ENCODE measurements around the gene TAAR8.
"Not testable (repeated sequence)": the region's sequence is repeated elsewhere in the genome, so short reads cannot be mapped to it uniquely, and the experiment has no call there.

Gene TAAR8

GRCh38 chr6:132552372-132552771, at the start of gene TAAR8:
Gene TAAR8 (plus strand): TSS chr6:132552672. CDS start chr6:132552693, 21 bp downstream.
- no peak for DNase-seq (ENCODE audit: low spot score)

GRCh38 chr6:132504757-132505156, 47.7 kb upstream of the TAAR8 start:
- no peak for DNase-seq (ENCODE audit: low spot score)

- DNase-seq (ENCODE audit: low spot score), result no peak
Measured at GRCh38 chr6:132505158-132505557, 47.3 kb upstream of the TAAR8 start.

GRCh38 chr6:132506461-132506860, 46.0 kb upstream of the TAAR8 start:
- DNase-seq (ENCODE audit: low spot score), result no peak

GRCh38 chr6:132506869-132507808, 45.3 kb upstream of the TAAR8 start:
- no peak for DNase-seq (ENCODE audit: low spot score)

- DNase-seq (ENCODE audit: low spot score), result no peak
Measured at GRCh38 chr6:132511210-132511830, 41.2 kb upstream of the TAAR8 start.

GRCh38 chr6:132511831-132512220, 40.6 kb upstream of the TAAR8 start:
- DNase-seq (ENCODE audit: low spot score), result no peak

- no peak for DNase-seq (ENCODE audit: low spot score)
Measured at GRCh38 chr6:132512342-132512637, 40.2 kb upstream of the TAAR8 start.

GRCh38 chr6:132512638-132513632, 39.5 kb upstream of the TAAR8 start, which contains the start of gene STX7:
Gene STX7 (minus strand): TSS chr6:132513116. CDS start chr6:132503530, 9,586 bp downstream.
- DNase-seq (ENCODE audit: low spot score), result peak; percentile 97

GRCh38 chr6:132513831-132514545, 38.5 kb upstream of the TAAR8 start:
- peak; percentile 41 for DNase-seq (ENCODE audit: low spot score)

GRCh38 chr6:132515386-132515785, 37.1 kb upstream of the TAAR8 start:
- no peak for DNase-seq (ENCODE audit: low spot score)

GRCh38 chr6:132520953-132521352, 31.5 kb upstream of the TAAR8 start:
- no peak for DNase-seq (ENCODE audit: low spot score)

- DNase-seq (ENCODE audit: low spot score), result no peak
Measured at GRCh38 chr6:132524646-132525045, 27.8 kb upstream of the TAAR8 start.

- DNase-seq (ENCODE audit: low spot score), result no peak
Measured at GRCh38 chr6:132525866-132526265, 26.6 kb upstream of the TAAR8 start.

GRCh38 chr6:132526461-132526860, 26.0 kb upstream of the TAAR8 start:
- no peak for DNase-seq (ENCODE audit: low spot score)

GRCh38 chr6:132527791-132528190, 24.7 kb upstream of the TAAR8 start:
- no peak for DNase-seq (ENCODE audit: low spot score)

GRCh38 chr6:132530293-132530974, 22.0 kb upstream of the TAAR8 start:
- peak; percentile 79 for DNase-seq (ENCODE audit: low spot score)

- not testable (repeated sequence) for DNase-seq (ENCODE audit: low spot score)
Measured at GRCh38 chr6:132534546-132534945, 17.9 kb upstream of the TAAR8 start.

- DNase-seq (ENCODE audit: low spot score), result no peak
Measured at GRCh38 chr6:132537145-132537544, 15.3 kb upstream of the TAAR8 start.

- DNase-seq (ENCODE audit: low spot score), result no peak
Measured at GRCh38 chr6:132537977-132538376, 14.5 kb upstream of the TAAR8 start, which contains the start of gene TAAR9. Gene TAAR9 (plus strand): TSS chr6:132538277. CDS start chr6:132538290, 13 bp downstream.

- no peak for DNase-seq (ENCODE audit: low spot score)
Measured at GRCh38 chr6:132544826-132545225, 7.6 kb upstream of the TAAR8 start.
